Measurements from ENCODE around the gene CIB1.

The CIB1 gene

GRCh38 chr15:90213818-90214204 lies 19.9 kb downstream of the CIB1 start:
- DNase-seq (ENCODE audit: low read depth): no peak
- no peak overlapping the region for H3K4me3 ChIP-seq (ENCODE audit: low read length)
- TF ChIP-seq, protein P1, sequence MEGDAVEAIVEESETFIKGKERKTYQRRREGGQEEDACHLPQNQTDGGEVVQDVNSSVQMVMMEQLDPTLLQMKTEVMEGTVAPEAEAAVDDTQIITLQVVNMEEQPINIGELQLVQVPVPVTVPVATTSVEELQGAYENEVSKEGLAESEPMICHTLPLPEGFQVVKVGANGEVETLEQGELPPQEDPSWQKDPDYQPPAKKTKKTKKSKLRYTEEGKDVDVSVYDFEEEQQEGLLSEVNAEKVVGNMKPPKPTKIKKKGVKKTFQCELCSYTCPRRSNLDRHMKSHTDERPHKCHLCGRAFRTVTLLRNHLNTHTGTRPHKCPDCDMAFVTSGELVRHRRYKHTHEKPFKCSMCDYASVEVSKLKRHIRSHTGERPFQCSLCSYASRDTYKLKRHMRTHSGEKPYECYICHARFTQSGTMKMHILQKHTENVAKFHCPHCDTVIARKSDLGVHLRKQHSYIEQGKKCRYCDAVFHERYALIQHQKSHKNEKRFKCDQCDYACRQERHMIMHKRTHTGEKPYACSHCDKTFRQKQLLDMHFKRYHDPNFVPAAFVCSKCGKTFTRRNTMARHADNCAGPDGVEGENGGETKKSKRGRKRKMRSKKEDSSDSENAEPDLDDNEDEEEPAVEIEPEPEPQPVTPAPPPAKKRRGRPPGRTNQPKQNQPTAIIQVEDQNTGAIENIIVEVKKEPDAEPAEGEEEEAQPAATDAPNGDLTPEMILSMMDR (conservative IDR thresholded peaks at IDR 0.05; ENCODE audit: low read depth, low read length): no peak

- DNase-seq (ENCODE audit: low read depth): no peak
- H3K4me3 ChIP-seq (ENCODE audit: low read length): no peak overlapping the region
- TF ChIP-seq, protein P1 (conservative IDR thresholded peaks at IDR 0.05; ENCODE audit: low read depth, low read length): no peak
Observed at GRCh38 chr15:90213122-90213817, 20.5 kb downstream of the CIB1 start.

DNA sequence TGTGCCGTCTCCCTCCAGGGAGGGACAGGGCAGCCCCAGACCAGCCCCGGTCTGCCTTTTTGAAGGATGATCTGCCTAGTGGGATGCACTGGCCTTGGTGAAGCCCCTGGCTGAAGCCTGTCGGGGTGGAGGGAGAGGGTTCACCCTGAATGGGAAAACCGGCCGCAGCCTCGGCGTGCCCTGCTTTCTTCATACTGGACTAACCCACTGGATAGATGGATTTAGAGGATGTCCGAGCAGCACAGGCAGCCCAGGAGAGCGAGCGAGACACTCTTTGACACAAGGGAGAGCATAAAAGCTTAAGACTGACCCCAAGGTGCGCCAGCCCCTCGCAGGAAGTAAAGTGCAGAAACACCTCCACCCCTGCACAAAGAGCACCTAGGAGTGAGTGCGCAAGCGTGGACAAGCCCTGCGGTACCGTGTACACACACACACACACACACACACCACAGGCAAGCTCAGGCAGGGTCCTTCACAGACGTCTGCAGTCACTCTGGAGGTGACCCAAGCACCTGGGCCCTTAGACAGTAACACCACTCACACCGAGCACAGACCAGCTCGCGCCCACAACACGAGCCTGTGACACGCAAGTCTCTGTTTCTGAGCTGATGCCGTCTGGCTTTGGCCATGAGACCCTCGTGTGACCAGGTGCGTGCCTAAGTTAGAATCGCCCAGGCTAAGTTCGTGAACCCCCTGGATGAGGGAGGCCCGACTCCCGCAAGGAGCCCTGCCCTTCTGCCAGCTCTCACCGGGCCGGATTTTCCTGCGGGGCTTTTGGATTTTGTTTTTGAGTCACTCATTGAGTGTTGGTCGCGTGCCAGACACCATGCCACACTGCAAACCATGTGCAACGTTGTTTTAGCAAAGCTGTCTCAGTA lies 21.3 kb downstream of the CIB1 start:
- H3K4me3 ChIP-seq (ENCODE audit: low read length): no peak overlapping the region
- TF ChIP-seq, protein P1 (conservative IDR thresholded peaks at IDR 0.05; ENCODE audit: low read depth, low read length): no peak
- no peak for DNase-seq (ENCODE audit: low read depth)

GRCh38 chr15:90211440-90212143 lies 22.1 kb downstream of the CIB1 start:
- DNase-seq (ENCODE audit: low read depth): no peak
- no peak overlapping the region for H3K4me3 ChIP-seq (ENCODE audit: low read length)
- TF ChIP-seq, protein P1 (conservative IDR thresholded peaks at IDR 0.05; ENCODE audit: low read depth, low read length): no peak

DNA sequence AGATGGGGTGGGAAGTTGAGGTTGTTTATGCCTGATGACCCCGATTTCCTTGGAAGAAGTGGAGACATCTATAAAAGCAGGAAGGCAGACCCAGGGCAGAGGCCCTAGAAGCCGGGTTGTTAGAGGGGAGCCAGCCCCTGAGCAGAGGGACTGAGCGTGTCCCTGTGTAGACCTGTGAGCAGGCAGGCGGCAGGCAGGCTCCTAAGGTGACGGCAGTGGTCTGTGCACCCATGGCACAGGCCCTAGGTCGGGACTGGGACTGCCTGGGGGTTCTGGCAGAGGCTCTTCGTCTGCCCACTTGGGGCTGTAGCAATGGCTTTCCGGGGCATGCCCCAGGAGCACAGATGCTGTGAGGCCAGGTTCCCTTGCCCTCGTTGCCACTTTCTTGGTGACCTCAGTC lies 22.7 kb downstream of the CIB1 start:
- TF ChIP-seq, protein P1 (conservative IDR thresholded peaks at IDR 0.05; ENCODE audit: low read depth, low read length): no peak
- DNase-seq (ENCODE audit: low read depth): no peak
- no peak overlapping the region for H3K4me3 ChIP-seq (ENCODE audit: low read length)

DNA sequence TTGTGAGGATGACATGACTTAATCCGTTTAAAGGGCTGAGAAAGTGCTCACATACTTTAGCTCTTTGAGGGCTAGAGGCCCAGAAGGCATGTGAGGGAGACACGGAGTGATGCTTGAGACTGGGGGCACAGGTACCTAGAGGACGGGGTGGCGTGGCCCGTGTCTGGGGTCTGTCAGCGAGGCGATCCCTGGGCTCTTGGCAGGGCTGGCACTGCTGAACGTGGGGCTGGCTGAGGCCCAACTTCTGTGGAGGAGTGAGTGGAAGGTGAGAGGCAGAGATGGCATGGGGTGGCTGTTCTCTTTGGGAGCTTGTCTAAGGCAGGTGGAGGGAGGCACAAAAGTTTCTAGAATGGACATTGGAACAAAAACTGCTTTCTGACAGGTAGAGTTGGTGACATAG lies 23.1 kb downstream of the CIB1 start:
- no peak overlapping the region for H3K4me3 ChIP-seq (ENCODE audit: low read length)
- no peak for DNase-seq (ENCODE audit: low read depth)
- TF ChIP-seq, protein P1 (conservative IDR thresholded peaks at IDR 0.05; ENCODE audit: low read depth, low read length): no peak
